Lung microvascular endothelial cell (primary cell): ENCODE data around the gene DNAH9. TPM values are rescaled to one million over a fixed set of nuclear protein-coding genes. Genes with fewer than 3 reads are reported as not detected.
A peak's percentile ranks its signal among the peaks of the same experiment; 100 is the strongest.
"Not testable (repeated sequence)": the region's sequence is repeated elsewhere in the genome, so short reads cannot be mapped to it uniquely, and the experiment has no call there.

Experiments
- DNase-seq, 2 donors: peaks; one replicate each; pipeline versions ENCODE4 v3.0.0 to v3.0.0-alpha.2; 2010; ENCODE audit warnings: low read depth in 2 of 2
- total RNA-seq: library from RNA; depleted of rRNA; stranded (reverse); fragments of >200 nt; gene quantifications from 2 replicates; pipeline ENCODE4 v1.2.1, GENCODE V29; 2014

Gene DNAH9
- total RNA-seq, 1 donor from 2014 or later, result not detected

GRCh38 chr17:11899537-11899942 lies 301.3 kb downstream of the DNAH9 start:
- no peak for DNase-seq

- DNase-seq, result peak in 1 of 2 donors; percentile 4
Measured at GRCh38 chr17:11900041-11900476, 301.8 kb downstream of the DNAH9 start.

- no peak for DNase-seq
Measured at GRCh38 chr17:11900655-11901054, 302.4 kb downstream of the DNAH9 start.

- DNase-seq, result peak in 1 of 2 donors; percentile 45
Measured at GRCh38 chr17:11901931-11902330, 303.7 kb downstream of the DNAH9 start.

GRCh38 chr17:11908711-11909146 lies 310.5 kb downstream of the DNAH9 start:
- DNase-seq, result no peak

- DNase-seq, result no peak
Measured at GRCh38 chr17:11909348-11909747, 311.1 kb downstream of the DNAH9 start.

- DNase-seq, result peak in 1 of 2 donors; percentile 21
Measured at GRCh38 chr17:11916091-11916490, 317.8 kb downstream of the DNAH9 start.

GRCh38 chr17:11917415-11917814 lies 319.1 kb downstream of the DNAH9 start:
- no peak for DNase-seq

GRCh38 chr17:11921296-11921695 lies 323.0 kb downstream of the DNAH9 start:
- DNase-seq, result no peak

- no peak for DNase-seq
Measured at GRCh38 chr17:11922638-11923037, 324.4 kb downstream of the DNAH9 start.

GRCh38 chr17:11924076-11924475 lies 325.8 kb downstream of the DNAH9 start:
- DNase-seq, result no peak

GRCh38 chr17:11925262-11926021 lies 327.2 kb downstream of the DNAH9 start:
- DNase-seq, result peak; percentile 56 to 66

- DNase-seq, result no peak
Measured at GRCh38 chr17:11928436-11928835, 330.2 kb downstream of the DNAH9 start.

GRCh38 chr17:11932337-11932898 lies 334.1 kb downstream of the DNAH9 start:
- DNase-seq, result no peak

- DNase-seq, result peak; percentile 65
Measured at GRCh38 chr17:11935734-11936406, 337.6 kb downstream of the DNAH9 start.

- DNase-seq, result no peak
Measured at GRCh38 chr17:11940904-11941303, 342.6 kb downstream of the DNAH9 start.

- not testable (repeated sequence) for DNase-seq
Measured at GRCh38 chr17:11943086-11943485, 344.8 kb downstream of the DNAH9 start.

GRCh38 chr17:11943759-11944347 lies 345.6 kb downstream of the DNAH9 start:
- no peak for DNase-seq

- peak in 1 of 2 donors; percentile 33 for DNase-seq
Measured at GRCh38 chr17:11944587-11944986, 346.3 kb downstream of the DNAH9 start.

- peak in 1 of 2 donors; percentile 71 for DNase-seq
Measured at GRCh38 chr17:11948789-11949188, 350.5 kb downstream of the DNAH9 start.

- DNase-seq, result not testable (repeated sequence)
Measured at GRCh38 chr17:11949571-11949970, 351.3 kb downstream of the DNAH9 start.
